ENCODE data around the gene FRMPD4.

FRMPD4 gene

DNA sequence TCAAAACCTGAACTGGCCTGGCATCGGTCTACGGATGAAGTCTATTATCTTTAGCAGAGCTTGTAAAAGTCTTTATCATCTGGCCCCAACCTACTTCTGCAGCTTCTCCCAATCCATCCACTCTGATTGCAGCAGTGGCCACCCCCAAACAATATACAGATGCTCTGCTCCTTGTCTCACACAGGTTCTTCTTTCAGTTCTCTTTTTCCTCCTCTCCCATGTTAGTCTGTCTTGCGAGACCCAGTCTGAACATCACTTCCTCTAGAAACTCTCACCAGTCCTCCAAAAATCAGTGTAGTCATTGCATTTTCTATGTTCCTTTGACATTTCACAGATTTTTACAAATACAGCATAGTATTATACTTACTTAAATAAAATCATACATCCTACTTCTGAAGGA is 163.0 kb downstream of the FRMPD4 start:
- DNase-seq (ENCODE audit: low read depth), result no peak

DNA sequence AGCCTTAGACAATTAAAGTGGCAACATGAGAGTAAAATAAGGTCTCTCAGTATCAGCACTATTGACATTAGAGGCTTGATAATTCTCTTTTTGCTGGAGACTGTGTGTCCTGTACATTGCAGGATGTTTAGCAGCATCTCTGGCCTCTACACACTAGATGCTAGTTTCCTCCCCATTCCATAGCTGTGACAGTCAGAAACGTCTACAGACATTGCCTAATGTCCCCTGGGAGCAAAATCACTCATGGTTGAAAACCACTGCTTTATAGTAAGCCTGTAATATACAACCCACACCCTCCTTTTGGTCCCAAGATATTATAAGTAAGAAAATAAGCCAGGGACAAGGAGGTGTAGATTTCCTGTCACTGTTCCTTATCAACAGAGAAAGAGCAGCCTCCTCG is 166.0 kb downstream of the FRMPD4 start:
- DNase-seq (ENCODE audit: low read depth), result peak; percentile 39

DNA sequence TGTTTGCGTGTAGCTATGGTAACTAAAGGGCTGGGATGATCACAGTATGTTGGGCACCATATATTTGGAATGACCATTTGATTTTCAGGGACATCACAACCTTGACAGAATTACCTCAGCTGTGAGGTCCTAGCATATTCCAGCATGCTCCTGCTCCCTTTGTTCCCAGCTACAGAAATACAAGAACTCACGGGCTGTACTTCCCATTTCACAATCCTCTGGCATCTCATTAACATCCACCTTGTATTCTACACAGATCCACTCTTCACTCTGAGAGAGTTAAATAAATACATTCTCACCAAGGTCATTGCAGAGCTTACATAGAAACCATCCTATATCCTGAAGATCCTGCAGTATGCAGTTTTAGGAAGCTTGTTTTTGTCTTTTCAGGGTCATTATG is 169.7 kb downstream of the FRMPD4 start:
- no peak for DNase-seq (ENCODE audit: low read depth)

GRCh38 chrX:12308420-12308819 is 170.1 kb downstream of the FRMPD4 start:
- no peak for DNase-seq (ENCODE audit: low read depth)

DNA sequence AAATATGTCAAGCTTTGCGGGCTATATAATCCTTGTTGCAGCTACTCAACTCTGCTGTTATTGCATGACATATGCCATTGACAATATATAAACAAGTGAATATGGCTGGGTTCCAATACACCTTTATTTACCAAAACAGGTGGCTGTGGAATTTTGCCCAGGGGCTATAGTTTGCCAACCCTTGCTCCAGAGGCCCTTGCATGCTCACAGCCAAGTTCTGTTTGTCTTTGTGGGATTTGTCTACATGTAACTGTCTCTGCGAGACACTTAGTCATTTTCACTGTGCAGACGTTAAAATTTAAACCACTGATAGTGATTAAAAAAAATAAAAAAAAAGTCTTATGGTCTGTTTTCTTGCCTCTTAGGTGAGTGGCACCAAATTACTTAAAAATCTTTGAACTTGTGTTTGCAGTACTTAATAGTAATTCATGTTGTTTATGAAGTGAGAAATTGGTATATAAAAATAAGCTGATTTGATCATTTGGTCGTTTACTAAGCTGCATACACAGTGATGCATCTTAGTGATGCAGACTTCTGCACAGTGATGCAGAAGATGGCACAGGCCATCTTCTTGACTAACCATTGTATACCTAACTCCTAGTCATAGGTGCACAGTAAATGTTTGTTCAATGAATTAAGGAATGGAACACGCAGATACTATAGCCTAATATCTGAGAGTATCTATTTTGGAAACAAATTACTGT is 170.9 kb downstream of the FRMPD4 start:
- no peak for DNase-seq (ENCODE audit: low read depth)

GRCh38 chrX:12309744-12310076 is 171.4 kb downstream of the FRMPD4 start:
- DNase-seq (ENCODE audit: low read depth), result no peak

DNA sequence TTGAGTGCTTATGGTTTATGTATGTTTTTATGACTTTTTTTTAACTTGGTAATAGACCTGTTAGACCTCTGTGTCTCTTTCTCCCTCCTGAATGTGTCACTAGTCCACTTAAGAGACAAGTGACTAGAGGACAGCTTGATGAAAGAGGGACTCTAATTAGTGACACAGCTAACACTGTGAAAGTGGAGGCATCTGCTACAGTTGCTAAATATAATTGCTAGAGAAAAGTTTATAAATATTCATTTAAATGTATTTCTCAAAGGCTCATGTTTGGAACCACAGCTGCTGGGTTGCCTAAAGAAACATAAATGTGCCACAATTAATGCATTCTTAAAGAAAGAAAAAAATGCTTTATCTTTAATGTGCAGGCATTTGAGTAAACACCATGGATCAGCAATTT is 176.4 kb downstream of the FRMPD4 start:
- no peak for DNase-seq (ENCODE audit: low read depth)

- peak; percentile 24 for DNase-seq (ENCODE audit: low read depth)
Observed at GRCh38 chrX:12315526-12315925, 177.3 kb downstream of the FRMPD4 start.

DNA sequence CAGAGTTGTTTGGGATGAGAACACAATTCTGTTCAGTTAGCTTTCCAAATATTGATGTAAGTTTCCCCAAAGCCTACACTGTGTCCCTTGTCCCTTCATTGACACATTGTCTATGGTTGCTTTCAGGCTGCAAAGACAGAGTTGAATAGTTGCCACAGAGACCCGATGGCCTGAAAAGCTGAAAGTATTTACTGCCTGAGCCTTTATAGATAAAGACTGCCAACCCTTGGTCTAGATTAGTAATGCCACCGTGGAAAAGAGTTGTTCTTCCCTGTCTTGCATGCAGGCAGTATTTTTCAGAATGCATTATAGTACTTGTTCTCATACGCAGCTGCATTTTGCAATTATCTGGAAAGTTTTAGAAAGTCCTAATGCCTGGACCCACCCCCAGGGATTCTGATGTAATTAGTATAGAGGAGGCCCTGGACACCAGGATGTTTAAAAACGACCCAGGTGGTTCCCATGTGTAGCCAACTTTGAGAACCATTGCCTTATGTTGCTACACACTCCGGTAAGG is 180.8 kb downstream of the FRMPD4 start:
- DNase-seq (ENCODE audit: low read depth), result peak; percentile 17

DNA sequence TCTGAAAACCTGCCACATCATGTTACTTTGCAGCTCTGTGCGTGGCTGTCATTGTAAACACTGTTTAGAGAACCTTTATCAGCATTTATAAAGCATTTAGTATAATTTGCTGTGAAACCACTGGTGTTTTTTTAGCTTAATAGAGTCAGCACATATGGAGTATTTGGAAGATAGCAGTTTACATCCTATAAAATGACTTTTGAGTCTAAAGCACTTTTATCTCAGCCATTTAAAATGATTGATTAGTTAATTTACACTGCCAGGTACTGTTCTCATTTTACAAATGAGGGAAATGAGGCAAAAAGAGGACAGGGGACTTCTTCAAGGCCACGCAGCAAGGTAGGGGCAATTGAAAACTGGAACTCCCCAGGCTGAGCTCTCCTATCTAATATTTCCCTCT is 181.7 kb downstream of the FRMPD4 start:
- DNase-seq (ENCODE audit: low read depth), result no peak

GRCh38 chrX:12322031-12322430 is 183.8 kb downstream of the FRMPD4 start:
- DNase-seq (ENCODE audit: low read depth), result no peak

DNA sequence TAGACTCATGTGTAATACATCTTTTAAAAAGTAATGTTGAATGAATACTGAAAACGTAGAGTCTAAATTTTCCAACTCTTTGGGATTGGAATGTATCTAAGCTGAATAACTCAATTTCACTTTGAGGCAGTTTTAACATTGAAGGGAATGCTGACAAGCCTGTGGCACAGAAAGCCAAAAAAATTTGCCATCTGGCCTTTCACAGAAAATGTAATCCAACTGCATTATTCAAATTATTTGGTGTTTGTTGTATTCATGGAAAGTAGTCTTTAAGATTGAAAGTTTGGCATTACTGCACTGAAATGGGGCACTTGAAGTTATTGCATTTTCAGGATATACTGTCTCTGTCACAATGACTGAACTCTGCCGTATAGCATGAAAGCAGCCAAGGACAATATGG is 186.9 kb downstream of the FRMPD4 start:
- DNase-seq (ENCODE audit: low read depth), result no peak

- no peak for DNase-seq (ENCODE audit: low read depth)
Observed at GRCh38 chrX:12327836-12328235, 189.6 kb downstream of the FRMPD4 start.

GRCh38 chrX:12329476-12329875 is 191.2 kb downstream of the FRMPD4 start:
- no peak for DNase-seq (ENCODE audit: low read depth)

DNA sequence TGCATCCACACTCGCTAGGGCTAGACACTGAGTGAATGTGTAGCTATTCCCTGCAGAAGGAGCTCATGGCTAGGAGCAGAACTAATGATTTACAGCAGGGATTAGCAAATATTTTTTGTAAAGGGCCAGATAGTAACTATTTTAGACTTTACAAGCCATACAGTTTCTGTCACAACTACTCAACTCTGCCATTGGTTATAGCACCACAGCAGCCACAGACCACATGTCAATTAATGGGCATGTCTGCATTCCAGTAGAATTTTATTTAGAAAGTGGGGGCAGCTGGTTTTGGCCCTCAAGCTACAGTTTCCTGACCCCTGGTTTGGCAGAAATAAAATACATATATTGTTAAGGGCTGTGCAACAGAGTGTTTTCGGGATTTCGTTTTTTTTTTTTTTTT is 192.6 kb downstream of the FRMPD4 start:
- no peak for DNase-seq (ENCODE audit: low read depth)

DNA sequence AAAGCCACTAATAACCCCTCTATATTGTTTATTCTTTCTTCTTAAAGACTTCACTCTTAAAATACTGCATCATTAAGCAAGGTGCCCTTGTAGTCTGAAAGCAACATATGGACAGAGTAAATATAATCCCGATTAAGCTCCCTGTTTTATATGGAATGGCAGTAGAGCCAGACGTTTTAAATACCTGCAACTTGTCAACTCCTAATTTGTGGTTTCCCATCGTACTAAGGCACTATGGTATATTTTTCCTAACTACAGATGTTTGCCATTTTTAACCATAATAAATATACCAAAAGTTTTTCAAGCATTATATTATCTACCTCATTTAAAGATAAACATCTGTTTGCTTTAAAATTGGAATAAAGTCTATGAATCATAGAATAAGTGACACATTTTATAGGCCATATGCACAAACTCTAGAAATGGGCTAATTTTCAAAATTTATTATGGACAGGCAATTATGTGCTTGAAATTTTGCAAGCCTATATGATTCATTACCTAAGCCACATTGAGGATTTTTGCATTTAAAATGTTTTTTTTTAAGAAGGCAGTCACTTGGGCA is 194.6 kb downstream of the FRMPD4 start:
- peak; percentile 24 for DNase-seq (ENCODE audit: low read depth)

GRCh38 chrX:12339921-12340320 is 201.6 kb downstream of the FRMPD4 start:
- no peak for DNase-seq (ENCODE audit: low read depth)

DNA sequence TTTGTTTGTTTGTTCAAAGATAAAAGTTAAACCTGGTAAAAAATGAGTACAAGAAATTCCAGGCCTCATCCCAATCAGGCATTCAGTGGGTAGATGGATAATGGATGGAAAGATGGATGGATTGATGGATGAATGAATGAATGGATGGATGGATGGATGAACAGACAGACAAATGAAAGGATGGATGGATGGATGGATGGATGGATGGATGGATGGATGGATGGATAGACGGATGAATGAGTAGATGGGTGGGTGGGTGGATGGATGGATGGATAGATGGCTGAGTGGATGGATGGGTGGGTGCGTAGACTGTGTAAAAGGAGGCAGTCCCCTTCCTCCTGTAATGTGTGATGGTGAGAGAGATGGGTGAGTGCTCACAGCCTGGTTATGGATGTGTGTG is 206.7 kb downstream of the FRMPD4 start:
- no peak for DNase-seq (ENCODE audit: low read depth)

DNA sequence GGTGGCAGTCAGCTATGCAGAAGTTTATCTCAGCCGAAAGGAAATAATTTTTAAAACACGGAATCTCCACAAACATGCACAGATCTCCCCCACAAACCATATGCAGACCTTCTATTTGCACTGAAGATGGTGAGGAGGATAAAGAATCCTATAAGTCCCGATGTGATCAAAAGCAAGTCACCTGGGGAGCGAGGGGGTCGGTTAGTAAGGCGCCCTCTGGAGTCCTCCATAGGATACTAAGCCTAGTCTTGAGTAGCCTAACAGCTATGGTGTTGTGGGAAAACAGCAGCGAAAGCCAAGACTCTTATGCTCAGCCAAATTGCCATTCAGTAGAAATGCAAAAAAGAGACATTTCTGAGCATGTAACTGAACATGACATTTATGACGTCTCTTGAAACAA is 210.9 kb downstream of the FRMPD4 start:
- DNase-seq (ENCODE audit: low read depth), result no peak

GRCh38 chrX:12352922-12353321 is 214.6 kb downstream of the FRMPD4 start:
- no peak for DNase-seq (ENCODE audit: low read depth)

GRCh38 chrX:12360383-12360782 is 222.1 kb downstream of the FRMPD4 start:
- DNase-seq (ENCODE audit: low read depth), result no peak

GRCh38 chrX:12360986-12361598 is 222.8 kb downstream of the FRMPD4 start:
- no peak for DNase-seq (ENCODE audit: low read depth)

GRCh38 chrX:12363216-12363615 is 224.9 kb downstream of the FRMPD4 start:
- DNase-seq (ENCODE audit: low read depth), result no peak

- no peak for DNase-seq (ENCODE audit: low read depth)
Observed at GRCh38 chrX:12366440-12366839, 228.2 kb downstream of the FRMPD4 start.

Measured in GM04504 (cell line).